PC-3 (cell line): Measurements from ENCODE around the gene SEMA4G. TPM values are rescaled to one million over a fixed set of nuclear protein-coding genes. Genes with fewer than 3 reads are reported as not detected.

Source experiments
- ATAC-seq: fragments of 200-7000 bp; cut with Tn5 transposase; 2 replicates; pipeline ENCODE4 v1.9.1; 2020; ENCODE audit warnings: mild to moderate bottlenecking, moderate library complexity
- BruUV-seq: library from RNA; stranded (reverse); fragments of 400-500 nt; replicated peaks from 2 replicates; lab custom pipeline; 2021; lab: Mats Ljungman, UMichigan
- CTCF ChIA-PET: fragments of 300-600 bp; sonication (Branson Sonifier 250); formaldehyde crosslinking; loops from one replicate; lab custom pipeline; 2022; ENCODE audit warnings: antibody characterized with exemption; lab: Charles Lee
- POLR2A ChIA-PET: fragments of 300-600 bp; sonication (Branson Sonifier 250); formaldehyde crosslinking; loops from one replicate; lab custom pipeline; 2022; ENCODE audit warnings: antibody characterized with exemption; ENCODE audit not compliant: unreplicated experiment; lab: Charles Lee
- DNase-seq: peaks from one replicate; pipeline ENCODE4 v3.0.0-alpha.2; 2015
- H2AFZ ChIP-seq: fragments of 300-600 bp; sonication (generic); 2 replicates; pipeline ENCODE4 v1.6.0; 2016; ENCODE audit warnings: antibody characterized with exemption, low read length
- H3F3A ChIP-seq: fragments of 300-600 bp; sonication (generic); one replicate; pipeline ENCODE4 v1.6.0; 2017; ENCODE audit warnings: antibody characterized with exemption, low read length, control low read depth, mild to moderate bottlenecking; ENCODE audit not compliant: unreplicated experiment
- H3K27ac ChIP-seq: fragments of 300-600 bp; sonication (generic); 2 replicates; pipeline ENCODE4 v1.5.1; 2016; ENCODE audit warnings: mild to moderate bottlenecking, low read length
- H3K27me3 ChIP-seq: fragments of 300-600 bp; sonication (generic); 2 replicates; pipeline ENCODE4 v1.6.1; 2016; ENCODE audit warnings: low read length, mixed read lengths
- H3K36me3 ChIP-seq: fragments of 300-600 bp; sonication (generic); 2 replicates; pipeline ENCODE4 v1.6.1; 2016; ENCODE audit warnings: low read depth, mixed run types, low read length, mixed read lengths
- H3K4me1 ChIP-seq: fragments of 300-600 bp; sonication (generic); 2 replicates; pipeline ENCODE4 v1.5.1; 2016; ENCODE audit warnings: low read length; ENCODE audit not compliant: insufficient read depth
- H3K4me2 ChIP-seq: fragments of 300-600 bp; sonication (generic); 2 replicates; pipeline ENCODE4 v1.6.0; 2016; ENCODE audit warnings: low read length
- H3K4me3 ChIP-seq: fragments of 300-600 bp; sonication (generic); 2 replicates; pipeline ENCODE4 v1.5.1; 2016; ENCODE audit warnings: mild to moderate bottlenecking, low read length, mixed read lengths
- H3K79me2 ChIP-seq: fragments of 300-600 bp; sonication (generic); 2 replicates; pipeline ENCODE4 v1.6.1; 2017; ENCODE audit warnings: low read length, mixed read lengths
- H3K9ac ChIP-seq: fragments of 300-600 bp; sonication (generic); 2 replicates; pipeline ENCODE4 v1.6.0; 2016; ENCODE audit warnings: mild to moderate bottlenecking, low read length
- H3K9me2 ChIP-seq: fragments of 300-600 bp; sonication (generic); replicated peaks from 2 replicates; pipeline ENCODE4 v1.6.1; 2016; ENCODE audit warnings: mixed run types, low read length, mixed read lengths
- H3K9me3 ChIP-seq: fragments of 300-600 bp; sonication (generic); 2 replicates; pipeline ENCODE4 v1.6.1; 2016; ENCODE audit warnings: low read length, mixed read lengths
- H4K20me1 ChIP-seq: fragments of 300-600 bp; sonication (generic); 2 replicates; pipeline ENCODE4 v1.6.1; 2016; ENCODE audit warnings: low read length, mixed read lengths
- CTCF ChIP-seq: fragments of 300-600 bp; sonication (generic); conservative IDR thresholded peaks from 2 replicates; pipeline ENCODE4 v1.5.1; 2017; ENCODE audit warnings: antibody characterized with exemption, low read depth, mild to moderate bottlenecking, low read length
- EZH2 ChIP-seq: fragments of 300-600 bp; sonication (generic); IDR thresholded peaks from one replicate; pipeline ENCODE4 v1.6.1; 2017; ENCODE audit warnings: antibody characterized with exemption, mild to moderate bottlenecking, low read length; ENCODE audit not compliant: unreplicated experiment
- EZH2phosphoT487 ChIP-seq: fragments of 300-600 bp; sonication (generic); IDR thresholded peaks from 2 replicates; pipeline ENCODE4 v1.6.1; 2018; ENCODE audit warnings: mild to moderate bottlenecking, antibody characterized with exemption, low read length, borderline replicate concordance
- intact Hi-C: fragments of 100-400 bp; cut with micrococcal nuclease; formaldehyde crosslinking; loops from 2 replicates; pipeline ENCODE4 v1.9.0; 2023
- total RNA-seq: library from RNA; depleted of rRNA; stranded (reverse); fragments of >200 nt; gene quantifications from 2 replicates; pipeline ENCODE4 v1.2.3, GENCODE V29; 2014

Gene SEMA4G
- total RNA-seq, 1 experiment from 2014 or later = 2.6 TPM

GRCh38 chr10:101015582-101015973, 46.3 kb downstream of the SEMA4G start:
- no TSS peak for BruUV-seq
- no peaks in the 10 kb centered on the region for H3K27me3 ChIP-seq
- no peak overlapping the region for H3K4me2 ChIP-seq
- no peak for TF ChIP-seq CTCF
- TF ChIP-seq EZH2phosphoT487 = no peak
- TF ChIP-seq EZH2 = no peak
- H3K36me3 ChIP-seq = no peaks in the 10 kb centered on the region
- CTCF ChIA-PET = interaction anchor here (0.6 to 1.8 kb wide), 4 partner anchors 17 to 452 kb away, joined by 5 to 15 read pairs (median 6); no protein-coding TSS in a partner anchor
- no peak overlapping the region for H3K27ac ChIP-seq
- H3K79me2 ChIP-seq = no peaks in the 10 kb centered on the region
- no peaks in the 10 kb centered on the region for H3K9me2 ChIP-seq
- no peak overlapping the region for H2AFZ ChIP-seq
- no peaks in the 10 kb centered on the region for H3F3A ChIP-seq
- POLR2A ChIA-PET = interaction anchor here (0.5 to 1.2 kb wide), 2 partner anchors 15 to 46 kb away, joined by 11 to 13 read pairs; partner anchors contain the start of genes PDZD7 and SFXN3
- no peak for DNase-seq
- no peaks in the 10 kb centered on the region for H3K9me3 ChIP-seq
- intact Hi-C loops = no loop called here
- ATAC-seq = no peak
- peaks cover 29% of the 10 kb centered on the region for H3K4me1 ChIP-seq
- H3K4me3 ChIP-seq = no peak overlapping the region
- no peaks in the 10 kb centered on the region for H4K20me1 ChIP-seq
- no peak overlapping the region for H3K9ac ChIP-seq

GRCh38 chr10:101016814-101017213, 47.5 kb downstream of the SEMA4G start:
- ATAC-seq = no peak
- H3K4me3 ChIP-seq = no peak overlapping the region
- H3K36me3 ChIP-seq = no peaks in the 10 kb centered on the region
- intact Hi-C loops = no loop called here
- ChIA-PET CTCF (no interaction called here), POLR2A (interaction anchor here (0.6 kb wide), 1 partner anchor 1357 kb away, joined by 4 read pairs; no protein-coding TSS in a partner anchor)
- no peaks in the 10 kb centered on the region for H3K9me3 ChIP-seq
- no peaks in the 10 kb centered on the region for H3K27me3 ChIP-seq
- no peak overlapping the region for H2AFZ ChIP-seq
- TF ChIP-seq EZH2 (no peak), CTCF (no peak), EZH2phosphoT487 (no peak)
- no peaks in the 10 kb centered on the region for H4K20me1 ChIP-seq
- H3K27ac ChIP-seq = no peak overlapping the region
- H3K4me2 ChIP-seq = no peak overlapping the region
- no peak overlapping the region for H3K9ac ChIP-seq
- H3K9me2 ChIP-seq = no peaks in the 10 kb centered on the region
- no peaks in the 10 kb centered on the region for H3F3A ChIP-seq
- H3K4me1 ChIP-seq = peaks cover 29% of the 10 kb centered on the region
- no TSS peak for BruUV-seq
- DNase-seq = no peak
- H3K79me2 ChIP-seq = no peaks in the 10 kb centered on the region

DNA sequence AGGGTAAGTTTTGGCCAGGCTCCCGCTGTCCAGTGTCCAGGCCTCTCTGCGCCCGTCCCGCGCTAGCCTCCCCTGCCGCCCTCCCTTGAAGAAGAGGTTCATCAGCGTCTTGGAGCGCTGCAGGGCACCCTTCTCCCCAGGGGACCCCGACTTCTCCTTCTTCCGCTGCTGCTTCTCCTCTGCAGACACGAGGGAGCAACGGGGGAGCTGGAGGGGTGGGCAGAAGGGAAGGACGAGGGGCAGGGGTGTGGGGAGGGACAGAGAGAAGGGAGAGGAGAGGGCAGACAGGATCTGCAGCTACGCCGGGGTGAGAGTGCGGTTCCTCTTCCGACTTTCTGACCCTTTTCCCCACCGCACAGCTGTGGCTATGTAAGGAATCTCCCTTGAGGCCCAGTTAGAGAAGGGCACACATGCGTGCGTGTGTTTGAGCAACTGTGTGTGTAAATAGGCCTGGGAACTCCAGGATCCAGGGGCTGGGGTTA, 48.9 kb downstream of the SEMA4G start:
- Histone ChIP-seq H3K4me3 (no peak overlapping the region), H4K20me1 (no peaks in the 10 kb centered on the region), H3K9me2 (no peaks in the 10 kb centered on the region), H3K79me2 (no peaks in the 10 kb centered on the region), H3K9me3 (no peaks in the 10 kb centered on the region), H3K4me1 (peaks cover 17% of the 10 kb centered on the region), H2AFZ (peak overlapping the region; percentile 61; the same call in 1 of the 2 replicates), H3K36me3 (no peaks in the 10 kb centered on the region), H3K27ac (no peak overlapping the region), H3F3A (no peaks in the 10 kb centered on the region), H3K27me3 (no peaks in the 10 kb centered on the region), H3K4me2 (no peak overlapping the region), H3K9ac (no peak overlapping the region)
- ChIA-PET CTCF (no interaction called here), POLR2A (no interaction called here)
- TF ChIP-seq EZH2phosphoT487 = no peak
- no peak for TF ChIP-seq CTCF
- no peak for TF ChIP-seq EZH2
- intact Hi-C loops = no loop called here
- no TSS peak for BruUV-seq
- DNase-seq (no peak), ATAC-seq (no peak)
